Bronchial epithelial cell (primary cell): ENCODE data around the gene SPIB. TPM values are rescaled to one million over a fixed set of nuclear protein-coding genes. Genes with fewer than 3 reads are reported as not detected.
A peak's percentile ranks its signal among the peaks of the same experiment; 100 is the strongest.
"Not testable (repeated sequence)": the region's sequence is repeated elsewhere in the genome, so short reads cannot be mapped to it uniquely, and the experiment has no call there.

Source experiments
- DNase-seq: peaks from one replicate; pipeline ENCODE4 v3.0.0-alpha.2; 2010; ENCODE audit warnings: low read depth
- FAIRE-seq: peaks from 2 replicates; lab custom pipeline; 2011; peaks lifted over from hg19 to GRCh38; lab: Jason Lieb, UNC
- H3K27me3 ChIP-seq: 2 replicates; pipeline ENCODE4 v1.5.1; 2011; ENCODE audit warnings: low read length; ENCODE audit not compliant: control insufficient read depth, insufficient read depth
- H3K36me3 ChIP-seq: 2 replicates; pipeline ENCODE4 v1.5.1; 2011; ENCODE audit warnings: low read length; ENCODE audit not compliant: control insufficient read depth, insufficient read depth
- H3K4me3 ChIP-seq: 2 replicates; pipeline ENCODE4 v1.5.1; 2011; ENCODE audit warnings: mild to moderate bottlenecking, low read depth, low read length, control low read depth
- CTCF ChIP-seq: IDR thresholded peaks from 2 replicates; pipeline ENCODE4 v1.5.1; 2011; ENCODE audit warnings: mild to moderate bottlenecking, moderate library complexity, low read length, control low read depth, inconsistent platforms; ENCODE audit not compliant: insufficient read depth, severe bottlenecking
- total RNA-seq: library from RNA; depleted of rRNA; stranded (reverse); fragments of >200 nt; gene quantifications from 2 replicates; pipeline ENCODE4 v1.2.1, GENCODE V29; 2014

Gene SPIB
- total RNA-seq, 1 donor from 2014 or later: not detected

- no peaks in the 10 kb centered on the region for H3K27me3 ChIP-seq
- H3K4me3 ChIP-seq: no peak overlapping the region
- H3K36me3 ChIP-seq: no peaks in the 10 kb centered on the region
- FAIRE-seq: no peak
- no peak for DNase-seq
- TF ChIP-seq CTCF: peak; percentile 23
Observed at GRCh38 chr19:50465986-50466705, 47.4 kb downstream of the SPIB start.

GRCh38 chr19:50466706-50467039, 47.9 kb downstream of the SPIB start:
- H3K36me3 ChIP-seq: no peaks in the 10 kb centered on the region
- TF ChIP-seq CTCF: no peak
- H3K4me3 ChIP-seq: no peak overlapping the region
- FAIRE-seq (no peak), DNase-seq (no peak)
- no peaks in the 10 kb centered on the region for H3K27me3 ChIP-seq

DNA sequence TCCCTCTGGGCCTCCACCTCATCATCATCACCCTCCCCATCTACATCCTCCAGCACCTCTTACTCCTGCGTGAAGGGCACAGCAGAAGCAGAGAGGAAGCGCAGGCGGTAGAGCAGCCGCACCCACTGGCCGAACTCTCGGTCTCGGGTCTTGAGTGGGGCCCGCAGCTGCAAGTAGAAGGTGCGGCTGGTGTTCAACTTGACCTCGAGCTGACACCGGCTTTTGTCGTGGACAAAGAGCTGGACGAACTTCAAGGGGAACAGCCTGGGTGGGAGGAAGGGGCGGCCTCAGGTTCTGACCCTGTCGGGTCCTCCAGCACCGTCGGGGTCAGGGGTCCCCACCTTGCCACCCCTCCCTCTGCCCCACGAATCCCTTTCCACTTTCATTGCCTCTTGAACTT, 48.8 kb downstream of the SPIB start:
- TF ChIP-seq CTCF: no peak
- DNase-seq (no peak), FAIRE-seq (no peak)
- Histone ChIP-seq H3K36me3 (no peaks in the 10 kb centered on the region), H3K27me3 (no peaks in the 10 kb centered on the region), H3K4me3 (no peak overlapping the region)

DNA sequence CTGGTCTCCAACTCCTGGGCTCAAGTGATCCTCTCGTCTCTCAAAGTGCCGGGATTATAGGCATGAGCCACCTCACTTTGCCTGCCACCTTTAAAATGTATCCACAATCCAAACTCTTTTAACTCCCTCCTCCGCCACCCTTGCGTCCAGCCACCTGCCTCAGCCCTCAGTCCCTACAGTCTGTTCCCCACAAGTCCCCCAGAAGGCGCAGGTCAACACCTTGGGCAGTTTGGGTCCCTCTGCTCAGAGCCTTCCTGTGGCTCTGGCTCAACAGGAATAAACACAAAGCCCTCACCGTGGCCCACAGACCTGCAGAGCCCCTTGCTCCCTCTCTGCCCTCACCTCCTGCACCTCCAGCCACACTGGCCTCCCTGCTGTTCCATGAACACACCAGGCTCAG, 50.1 kb downstream of the SPIB start:
- Histone ChIP-seq H3K27me3 (no peaks in the 10 kb centered on the region), H3K4me3 (no peak overlapping the region), H3K36me3 (no peaks in the 10 kb centered on the region)
- TF ChIP-seq CTCF: no peak
- no peak for DNase-seq
- FAIRE-seq: no peak

DNA sequence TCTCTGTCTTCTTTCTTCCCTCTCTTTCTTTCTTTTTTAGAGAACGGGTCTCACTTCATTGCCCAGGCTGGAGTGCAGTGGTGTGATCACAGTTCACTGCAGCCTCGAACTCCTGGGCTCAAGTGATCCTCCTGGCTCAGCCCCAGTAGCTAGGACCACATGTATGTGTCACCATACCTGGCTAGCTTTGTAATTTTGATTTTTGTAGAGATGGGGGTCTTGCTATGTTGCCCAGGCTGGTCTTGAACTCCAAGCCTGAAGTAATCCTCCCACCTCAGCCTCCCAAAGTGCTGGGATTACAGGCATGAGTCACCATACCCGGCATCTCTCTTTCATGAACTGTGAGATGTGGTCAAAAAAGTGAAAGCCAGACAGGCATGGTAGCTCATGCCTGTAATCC, 54.6 kb downstream of the SPIB start:
- not testable (repeated sequence) for DNase-seq, H3K4me3 ChIP-seq, FAIRE-seq, H3K27me3 ChIP-seq, H3K36me3 ChIP-seq

GRCh38 chr19:50475101-50475568, 56.4 kb downstream of the SPIB start:
- no peak overlapping the region for H3K4me3 ChIP-seq
- FAIRE-seq: no peak
- TF ChIP-seq CTCF: no peak
- H3K27me3 ChIP-seq: no peaks in the 10 kb centered on the region
- H3K36me3 ChIP-seq: peaks cover 17% of the 10 kb centered on the region
- DNase-seq: no peak
